Stimulated activated CD4-positive, alpha-beta T cell treated with anti-CD3 and anti-CD28 coated beads, Interleukin-12 subunit alpha, Interleukin-12 subunit beta, amount 100 ng/mL, for 48 hours (primary cell): Measurements from ENCODE around the gene MAN2C1.
A peak's percentile ranks its signal among the peaks of the same experiment; 100 is the strongest.
"Not testable (repeated sequence)": the region's sequence is repeated elsewhere in the genome, so short reads cannot be mapped to it uniquely, and the experiment has no call there.

Experiments used
- DNase-seq, 3 donors: peaks; one replicate each; pipeline ENCODE4 v3.0.0-alpha.2; 2020; ENCODE audit warnings: low read depth in 2 of 3, low spot score in 1 of 3

The MAN2C1 gene

DNA sequence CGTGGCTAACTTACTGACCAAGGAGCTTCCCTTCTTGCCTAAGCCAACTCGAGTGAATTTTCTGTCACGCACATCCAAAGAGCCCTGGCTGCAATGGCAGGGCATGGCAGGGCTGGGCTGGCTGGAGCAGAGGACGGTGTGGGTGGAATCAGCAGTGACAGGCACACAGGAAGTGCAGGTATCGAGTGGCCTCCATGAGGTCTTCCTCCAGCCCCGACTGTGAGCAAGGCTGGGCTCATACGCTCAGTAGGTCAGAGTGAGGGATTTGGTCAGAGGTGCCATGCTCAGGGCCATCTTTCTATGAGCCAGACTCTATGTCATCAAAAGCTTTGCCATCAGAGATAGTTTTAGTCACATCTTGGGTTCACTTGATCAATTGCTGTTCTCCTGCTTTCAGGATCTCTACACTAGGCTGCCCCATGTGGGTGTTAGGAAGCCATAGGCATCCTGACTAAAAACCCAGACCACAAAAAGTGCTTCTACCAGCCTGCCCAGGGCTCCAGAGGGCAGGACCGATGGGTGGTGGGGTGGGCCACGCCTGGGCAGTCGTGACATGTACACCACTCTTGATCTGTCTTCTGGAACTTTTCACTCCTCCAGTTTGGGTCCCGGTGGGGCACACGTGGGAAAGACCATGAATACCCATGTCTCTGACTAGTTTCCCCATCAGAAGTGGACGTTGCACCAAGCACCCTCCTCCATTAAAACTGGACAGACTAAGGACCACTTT, 55.1 kb downstream of the MAN2C1 start:
- no peak for DNase-seq

DNA sequence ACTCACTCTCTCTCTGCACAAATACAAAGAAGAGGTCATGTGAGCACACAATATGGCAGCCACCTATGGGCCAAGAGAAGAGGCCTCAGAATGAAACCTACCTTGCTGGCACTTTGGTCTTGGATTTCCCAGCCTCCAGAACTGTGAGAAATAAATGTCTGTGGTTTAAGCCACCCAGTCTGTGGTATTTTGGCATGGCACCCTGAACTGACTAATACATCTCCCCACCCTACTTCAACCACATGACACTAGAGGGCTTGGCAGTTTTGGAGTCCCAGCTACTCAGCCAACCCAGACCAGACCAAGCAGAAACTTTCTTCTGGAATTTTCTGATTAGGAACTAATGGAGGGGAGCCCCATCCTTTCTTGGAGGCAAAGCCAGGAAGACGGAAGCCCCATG, 55.9 kb downstream of the MAN2C1 start:
- not testable (repeated sequence) for DNase-seq

DNA sequence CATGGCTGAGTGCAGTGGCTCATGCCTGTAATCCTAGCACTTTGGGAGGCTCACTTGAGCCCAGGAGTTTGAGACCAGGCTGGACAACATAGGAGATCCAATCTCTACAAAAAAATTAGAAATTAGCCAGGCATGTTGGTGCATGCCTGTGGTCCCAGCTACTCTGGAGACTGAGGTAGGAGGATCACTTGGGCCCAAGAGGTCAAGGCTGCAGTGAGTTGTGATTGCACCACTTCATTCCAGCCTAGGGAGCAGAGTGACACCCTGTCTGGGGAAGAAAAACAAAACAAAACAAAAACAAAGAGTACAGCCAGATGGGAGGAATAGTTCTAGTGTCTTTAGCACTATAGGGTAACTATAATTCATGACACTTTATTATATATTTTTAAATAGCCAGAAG, 58.7 kb downstream of the MAN2C1 start:
- DNase-seq: no peak

DNA sequence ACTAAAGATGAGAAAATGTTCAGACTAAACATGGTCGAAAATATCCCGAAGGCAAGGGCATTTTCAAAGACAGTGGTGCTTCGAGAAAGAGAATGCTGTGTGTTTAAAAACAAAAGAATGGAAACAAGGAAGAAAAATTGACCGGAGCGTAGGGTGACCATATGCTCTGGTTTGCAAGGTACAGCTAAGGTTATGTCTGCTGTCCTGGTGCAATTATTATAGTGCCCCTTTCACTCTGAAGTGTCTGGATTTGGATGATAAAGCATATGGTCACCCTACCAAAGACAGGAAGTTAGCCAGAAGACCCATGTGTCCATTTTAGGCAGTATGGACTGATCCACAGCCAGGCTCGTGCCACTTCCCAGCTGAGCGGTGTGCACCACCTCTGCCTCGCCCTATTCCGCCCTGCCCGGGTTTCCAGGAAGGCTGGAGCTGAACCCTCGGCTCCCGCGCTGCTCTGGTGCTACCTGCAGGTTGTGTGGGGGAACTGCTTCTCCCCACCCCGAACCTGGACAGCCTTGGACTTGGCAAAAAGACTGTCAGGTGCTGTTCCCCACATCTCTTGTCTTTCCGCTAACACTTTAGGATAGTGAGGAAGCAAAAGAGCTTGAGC, 60.5 kb downstream of the MAN2C1 start:
- peak in 1 of 3 donors; percentile 5 for DNase-seq

DNA sequence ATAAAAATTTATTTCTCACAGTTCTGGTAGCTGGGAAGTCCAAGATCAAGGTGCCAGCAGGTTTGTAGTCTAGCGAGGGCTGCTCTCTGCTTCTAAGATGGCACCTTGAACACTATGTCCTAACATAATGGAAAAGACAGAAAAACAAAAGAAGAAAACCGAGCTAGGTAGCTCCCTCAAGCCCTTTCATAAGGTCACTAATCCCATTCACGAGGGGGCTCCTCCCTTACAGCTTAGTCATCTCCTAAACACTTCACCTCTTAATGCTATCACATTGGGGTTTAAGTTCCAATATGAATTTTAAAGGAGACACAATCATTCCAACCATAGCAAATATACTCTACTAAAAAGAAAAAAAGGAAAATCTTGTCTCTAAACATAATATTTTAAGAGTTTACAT, 62.2 kb downstream of the MAN2C1 start:
- no peak for DNase-seq
